Right atrium auricular region (tissue), 2 donors: ENCODE measurements around the gene ACTC1. TPM values are rescaled to one million over a fixed set of nuclear protein-coding genes. Genes with fewer than 3 reads are reported as not detected.
"Not testable (repeated sequence)": the region's sequence is repeated elsewhere in the genome, so short reads cannot be mapped to it uniquely, and the experiment has no call there.

ENCODE experiments used
- DNase-seq: peaks from one replicate; pipeline ENCODE4 v3.0.0-alpha.2; 2019; ENCODE audit warnings: low spot score
- H3K27ac ChIP-seq, 2 donors: fragments of 200-600 bp; sonication (generic); 1 replicate in 1 of 2; 2 replicates in 1 of 2; pipeline ENCODE4 v1.5.1; 2016 to 2019
- H3K27me3 ChIP-seq, 2 donors: fragments of 200-600 bp; sonication (generic); one replicate each; pipeline versions ENCODE4 v1.5.1 to v1.6.0; 2017 to 2019
- H3K36me3 ChIP-seq: fragments of 200-600 bp; sonication (generic); one replicate; pipeline ENCODE4 v1.5.1; 2016
- H3K4me1 ChIP-seq, 2 donors: fragments of 200-600 bp; sonication (generic); one replicate each; pipeline versions ENCODE4 v1.5.1 to v1.6.0; 2017 to 2019
- H3K4me3 ChIP-seq, 2 donors: fragments of 200-600 bp; sonication (generic); 1 replicate in 1 of 2; 2 replicates in 1 of 2; pipeline ENCODE4 v1.5.1; 2017 to 2019; ENCODE audit warnings: mild to moderate bottlenecking in 1 of 2, moderate library complexity in 1 of 2
- H3K9me3 ChIP-seq, 2 donors: fragments of 200-600 bp; sonication (generic); one replicate each; pipeline ENCODE4 v1.5.1; 2019
- total RNA-seq, 2 donors: library from RNA; depleted of rRNA; stranded (reverse); fragments of >200 nt; gene quantifications; one replicate each; pipeline ENCODE4 v1.1.0, GENCODE V29; 2016
- TF ChIP-seq, protein P1 (sequence below), 2 donors: fragments of 200-600 bp; sonication (generic); IDR thresholded peaks; one replicate each; pipeline ENCODE4 v1.5.1; 2019; ENCODE audit warnings: antibody characterized with exemption in 2 of 2

The ACTC1 gene
- total RNA-seq, 2 donors from 2014 or later = 8,662 to 10,302 TPM

DNA sequence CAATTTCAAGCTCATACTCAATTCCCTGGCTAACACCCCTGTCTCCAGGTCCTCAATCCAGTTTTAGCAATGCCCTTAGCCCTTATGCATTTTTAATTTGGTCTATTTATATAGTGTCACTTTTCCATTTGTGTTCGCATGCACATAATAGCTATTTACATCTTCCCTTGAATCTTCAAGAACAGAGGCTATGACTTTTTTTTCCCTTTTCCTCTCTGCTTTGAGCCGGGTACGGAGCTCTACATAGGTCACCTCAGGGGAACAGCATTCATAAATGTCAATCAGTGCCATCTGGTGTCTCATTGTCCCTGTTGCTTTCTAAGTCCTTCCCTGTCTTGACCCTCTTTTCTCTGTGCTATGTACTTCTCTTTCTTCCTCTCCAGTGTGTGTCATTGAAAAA, 26.5 kb upstream of the ACTC1 start:
- TF ChIP-seq, protein P1, sequence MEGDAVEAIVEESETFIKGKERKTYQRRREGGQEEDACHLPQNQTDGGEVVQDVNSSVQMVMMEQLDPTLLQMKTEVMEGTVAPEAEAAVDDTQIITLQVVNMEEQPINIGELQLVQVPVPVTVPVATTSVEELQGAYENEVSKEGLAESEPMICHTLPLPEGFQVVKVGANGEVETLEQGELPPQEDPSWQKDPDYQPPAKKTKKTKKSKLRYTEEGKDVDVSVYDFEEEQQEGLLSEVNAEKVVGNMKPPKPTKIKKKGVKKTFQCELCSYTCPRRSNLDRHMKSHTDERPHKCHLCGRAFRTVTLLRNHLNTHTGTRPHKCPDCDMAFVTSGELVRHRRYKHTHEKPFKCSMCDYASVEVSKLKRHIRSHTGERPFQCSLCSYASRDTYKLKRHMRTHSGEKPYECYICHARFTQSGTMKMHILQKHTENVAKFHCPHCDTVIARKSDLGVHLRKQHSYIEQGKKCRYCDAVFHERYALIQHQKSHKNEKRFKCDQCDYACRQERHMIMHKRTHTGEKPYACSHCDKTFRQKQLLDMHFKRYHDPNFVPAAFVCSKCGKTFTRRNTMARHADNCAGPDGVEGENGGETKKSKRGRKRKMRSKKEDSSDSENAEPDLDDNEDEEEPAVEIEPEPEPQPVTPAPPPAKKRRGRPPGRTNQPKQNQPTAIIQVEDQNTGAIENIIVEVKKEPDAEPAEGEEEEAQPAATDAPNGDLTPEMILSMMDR (IDR thresholded peaks at IDR 0.05) = no peak
- Histone ChIP-seq H3K4me3 (no peak overlapping the region), H3K36me3 (no peaks in the 10 kb centered on the region), H3K27me3 (no peaks in the 10 kb centered on the region), H3K9me3 (no peaks in the 10 kb centered on the region), H3K4me1 (no peaks in the 10 kb centered on the region), H3K27ac (no peak overlapping the region)
- no peak for DNase-seq

DNA sequence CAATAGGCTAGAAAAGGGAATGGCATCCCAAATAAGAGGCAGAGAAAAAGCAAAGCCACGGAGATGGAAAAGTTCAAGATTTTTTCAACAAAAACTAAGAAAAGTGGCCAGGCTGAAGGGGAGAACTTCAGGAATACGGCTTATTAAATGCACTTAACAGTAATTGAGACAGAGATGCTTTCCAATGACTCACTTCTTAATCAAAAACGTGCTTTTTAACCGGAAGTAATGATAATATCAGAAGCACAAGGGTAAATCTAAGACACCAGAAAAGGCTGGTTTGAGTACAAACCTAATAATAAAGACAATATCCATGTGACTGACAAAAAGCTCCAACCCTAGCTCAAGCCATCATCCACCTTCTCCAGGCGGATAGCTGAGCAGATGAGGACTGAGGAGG, 24.8 kb upstream of the ACTC1 start:
- Histone ChIP-seq H3K4me3 (no peak overlapping the region), H3K4me1 (no peaks in the 10 kb centered on the region), H3K36me3 (no peaks in the 10 kb centered on the region), H3K9me3 (no peaks in the 10 kb centered on the region), H3K27me3 (no peaks in the 10 kb centered on the region), H3K27ac (no peak overlapping the region)
- TF ChIP-seq, protein P1 (IDR thresholded peaks at IDR 0.05) = no peak
- no peak for DNase-seq

DNA sequence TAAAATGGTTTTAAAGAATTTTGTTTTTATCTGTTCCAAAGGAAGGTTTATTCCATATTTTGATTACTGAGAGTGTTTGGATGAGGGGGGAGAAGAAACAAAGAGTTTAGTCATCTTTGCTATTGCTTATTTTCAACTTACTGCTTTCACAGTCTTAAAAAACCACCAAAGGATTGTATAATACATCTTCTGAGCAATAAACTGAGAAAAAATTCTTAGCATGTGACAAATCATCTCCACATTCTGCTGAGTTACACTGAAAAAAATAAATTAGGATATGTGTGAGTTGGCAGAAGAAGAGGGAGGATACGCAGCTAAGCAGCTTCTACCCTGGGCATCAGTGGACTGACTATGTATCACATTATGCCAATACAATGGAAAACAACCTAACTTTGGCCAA, 23.2 kb upstream of the ACTC1 start:
- Histone ChIP-seq H3K36me3 (no peaks in the 10 kb centered on the region), H3K9me3 (no peaks in the 10 kb centered on the region), H3K27me3 (no peaks in the 10 kb centered on the region), H3K4me3 (no peak overlapping the region), H3K4me1 (peaks cover 0 to 3% of the 10 kb centered on the region in 2 donors), H3K27ac (no peak overlapping the region)
- no peak for DNase-seq
- TF ChIP-seq, protein P1 (IDR thresholded peaks at IDR 0.05) = no peak

DNA sequence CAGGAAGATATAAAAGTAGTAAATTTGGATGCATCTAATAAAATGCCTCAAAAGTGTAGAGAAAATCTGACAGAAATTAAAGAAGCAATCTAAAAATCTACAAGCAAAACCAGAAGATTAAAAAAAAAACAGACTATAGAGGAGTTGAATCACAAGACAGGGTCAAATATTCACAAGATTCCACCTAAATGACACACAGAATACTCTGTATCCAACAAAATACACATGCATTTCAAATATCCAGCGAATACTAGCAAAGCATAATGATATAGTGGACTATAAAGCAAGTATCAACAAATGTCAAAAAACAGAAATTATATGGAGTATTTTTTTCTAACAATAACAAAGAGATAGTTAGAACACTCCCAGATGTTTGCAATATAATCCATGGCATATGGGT, 20.5 kb upstream of the ACTC1 start:
- H3K36me3 ChIP-seq = no peaks in the 10 kb centered on the region
- TF ChIP-seq, protein P1 (IDR thresholded peaks at IDR 0.05) = no peak
- H3K4me3 ChIP-seq = no peak overlapping the region
- no peak for DNase-seq
- H3K27ac ChIP-seq = no peak overlapping the region
- H3K9me3 ChIP-seq = no peaks in the 10 kb centered on the region
- H3K27me3 ChIP-seq = no peaks in the 10 kb centered on the region
- peaks cover 0 to 11% of the 10 kb centered on the region in 2 donors for H3K4me1 ChIP-seq

DNA sequence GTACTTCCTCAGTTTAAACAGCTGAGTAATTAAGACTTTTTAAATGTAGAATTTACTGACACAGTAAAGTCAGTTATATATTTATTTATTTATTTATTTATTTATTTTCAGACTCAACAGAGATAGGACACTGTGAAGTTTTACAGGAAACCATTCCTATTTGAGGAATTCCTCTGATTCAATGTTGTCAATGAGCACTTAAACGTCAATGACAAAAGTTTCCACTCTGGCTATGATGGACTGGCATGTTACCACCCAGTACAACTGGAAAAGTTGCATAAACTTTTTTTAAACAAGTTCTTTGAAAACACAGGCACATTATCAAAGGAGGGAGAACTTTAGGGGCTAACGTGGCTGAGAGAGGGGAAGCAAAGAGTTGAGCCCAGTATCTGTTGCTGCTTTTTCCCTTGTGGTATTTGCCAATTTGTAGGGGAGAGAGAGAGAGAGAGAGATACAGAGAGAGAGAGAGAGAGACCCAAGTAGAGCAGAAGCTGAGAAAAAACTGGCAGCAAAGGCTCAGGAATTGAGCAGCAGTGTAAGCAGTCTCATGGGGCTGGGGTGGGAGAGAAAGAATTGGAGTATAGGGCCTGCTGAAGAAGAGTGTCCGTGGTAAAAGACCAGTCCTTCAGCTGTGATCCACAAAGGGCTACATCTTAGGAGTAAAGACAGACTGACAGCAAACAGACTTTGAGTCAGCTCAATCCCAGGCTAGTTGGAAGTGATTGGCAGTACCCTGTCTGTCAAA, 18.3 kb upstream of the ACTC1 start:
- no peaks in the 10 kb centered on the region for H3K36me3 ChIP-seq
- no peaks in the 10 kb centered on the region for H3K9me3 ChIP-seq
- DNase-seq = no peak
- H3K27me3 ChIP-seq = no peaks in the 10 kb centered on the region
- TF ChIP-seq, protein P1 (IDR thresholded peaks at IDR 0.05) = no peak
- H3K4me1 ChIP-seq = peaks cover 0 to 16% of the 10 kb centered on the region in 2 donors
- no peak overlapping the region for H3K4me3 ChIP-seq
- peak overlapping the region in 1 of 2 donors; percentile 50 for H3K27ac ChIP-seq

DNA sequence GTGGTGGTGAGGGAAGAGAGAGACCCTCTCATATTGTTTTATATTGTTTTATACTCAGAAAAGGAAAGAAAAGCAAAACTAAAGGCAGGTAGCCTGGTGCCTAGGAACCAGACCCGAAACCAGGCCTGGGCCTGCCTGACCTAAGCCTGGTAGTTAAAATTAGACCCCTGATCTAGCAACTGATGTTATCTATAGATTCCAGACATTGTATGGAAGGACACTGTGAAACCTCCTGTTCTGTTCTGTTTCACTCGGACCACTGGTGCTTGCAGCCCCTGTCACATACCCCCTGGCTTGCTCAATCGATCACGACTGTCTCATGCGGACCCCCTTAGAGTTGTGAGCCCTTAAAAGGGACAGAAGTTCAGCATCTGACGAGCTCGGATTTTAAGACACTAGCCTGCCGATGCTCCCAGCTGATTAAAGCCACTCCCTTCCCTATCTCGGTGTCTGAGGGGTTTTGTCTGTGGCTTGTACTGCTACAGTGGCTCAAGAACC, 17.6 kb upstream of the ACTC1 start:
- Histone ChIP-seq H3K27ac (peak overlapping the region in 1 of 2 donors; percentile 50), H3K4me1 (peaks cover 0 to 16% of the 10 kb centered on the region in 2 donors)
- not testable (repeated sequence) for H3K4me3 ChIP-seq, H3K36me3 ChIP-seq, H3K9me3 ChIP-seq, DNase-seq, H3K27me3 ChIP-seq
